CD14-positive monocyte (primary cell): Measurements from ENCODE around the gene SLC25A48. TPM values are rescaled to one million over a fixed set of nuclear protein-coding genes. Genes with fewer than 3 reads are reported as not detected.

Source experiments
- DNase-seq, 3 donors: peaks; one replicate each; pipeline ENCODE4 v3.0.0-alpha.2; 2011 to 2022
- H2AFZ ChIP-seq: 2 replicates; pipeline ENCODE4 v1.6.0; 2012; ENCODE audit warnings: mild to moderate bottlenecking, low read depth, low read length, inconsistent platforms; ENCODE audit not compliant: insufficient read depth, poor library complexity, severe bottlenecking
- H3K27ac ChIP-seq, 2 donors: 1 replicate in 1 of 2; 2 replicates in 1 of 2; pipeline ENCODE4 v1.5.1; 2012 to 2013; ENCODE audit warnings: low read length in 2 of 2, control low read depth in 1 of 2, inconsistent platforms in 1 of 2, low read depth in 1 of 2, mild to moderate bottlenecking in 1 of 2
- H3K27me3 ChIP-seq, 2 donors: one replicate each; pipeline versions ENCODE4 v1.6.0 to v1.6.1; 2011 to 2013; ENCODE audit warnings: low read length in 2 of 2; ENCODE audit not compliant: control insufficient read depth in 2 of 2, insufficient read depth in 2 of 2
- H3K36me3 ChIP-seq, 2 donors: replicated peaks in 1 of 2; 1 replicate in 1 of 2; 2 replicates in 1 of 2; pipeline versions ENCODE4 v1.5.1 to v1.6.1; 2012 to 2013; ENCODE audit warnings: low read length in 2 of 2, control low read depth in 1 of 2, inconsistent platforms in 1 of 2, mild to moderate bottlenecking in 1 of 2; ENCODE audit not compliant: insufficient read depth in 2 of 2, control insufficient read depth in 1 of 2
- H3K4me1 ChIP-seq, 2 donors: 1 replicate in 1 of 2; 2 replicates in 1 of 2; pipeline versions ENCODE4 v1.5.1 to v1.6.1; 2012 to 2013; ENCODE audit warnings: low read length in 2 of 2, control low read depth in 1 of 2, inconsistent platforms in 1 of 2, mild to moderate bottlenecking in 1 of 2, moderate library complexity in 1 of 2; ENCODE audit not compliant: insufficient read depth in 2 of 2, control insufficient read depth in 1 of 2
- H3K4me2 ChIP-seq: replicated peaks from 2 replicates; pipeline ENCODE3; 2012; ENCODE audit warnings: low read length, moderate library complexity, mild to moderate bottlenecking; ENCODE audit not compliant: poor library complexity, severe bottlenecking; ENCODE audit errors: extremely low read depth
- H3K4me3 ChIP-seq, 3 experiments: fragments of 200-600 bp in 1 of 3; sonication (generic) in 1 of 3; replicated peaks in 1 of 3; 1 replicate in 2 of 3; 2 replicates in 1 of 3; pipeline ENCODE4 v1.5.1; 2011 to 2013; ENCODE audit warnings: low read length in 3 of 3, mild to moderate bottlenecking in 3 of 3, control low read depth in 2 of 3, low read depth in 2 of 3, inconsistent platforms in 1 of 3, moderate library complexity in 1 of 3
- H3K79me2 ChIP-seq: 2 replicates; pipeline ENCODE4 v1.6.0; 2012; ENCODE audit warnings: mild to moderate bottlenecking, control low read depth, inconsistent platforms, low read length, moderate library complexity; ENCODE audit not compliant: insufficient read depth
- H3K9ac ChIP-seq: 2 replicates; pipeline ENCODE4 v1.6.0; 2017; ENCODE audit warnings: low read length, mild to moderate bottlenecking; ENCODE audit not compliant: insufficient read depth, poor library complexity, severe bottlenecking
- H3K9me3 ChIP-seq, 2 donors: replicated peaks in 1 of 2; 1 replicate in 1 of 2; 2 replicates in 1 of 2; pipeline versions ENCODE4 v1.5.1 to v1.6.1; 2012 to 2013; ENCODE audit warnings: low read length in 2 of 2, control low read depth in 1 of 2; ENCODE audit not compliant: control insufficient read depth in 1 of 2, insufficient read depth in 1 of 2
- H4K20me1 ChIP-seq: 2 replicates; pipeline ENCODE4 v1.6.0; 2012; ENCODE audit warnings: mild to moderate bottlenecking, low read length, control low read depth, moderate library complexity; ENCODE audit not compliant: insufficient read depth
- H3K27ac Mint-ChIP-seq, 7 donors: one replicate each; pipeline ENCODE4 v1.8.0; 2020; ENCODE audit warnings: mild to moderate bottlenecking in 7 of 7, mixed read lengths in 7 of 7, moderate library complexity in 6 of 7, inconsistent platforms in 2 of 7
- H3K27me3 Mint-ChIP-seq, 3 donors: one replicate each; pipeline ENCODE4 v1.8.0; 2021 to 2022; ENCODE audit warnings: low read depth in 3 of 3, mild to moderate bottlenecking in 3 of 3, mixed read lengths in 3 of 3, moderate library complexity in 3 of 3, inconsistent platforms in 1 of 3
- H3K36me3 Mint-ChIP-seq, 2 donors: one replicate each; pipeline ENCODE4 v1.8.0; 2020; ENCODE audit warnings: mixed read lengths in 2 of 2, inconsistent platforms in 1 of 2, mild to moderate bottlenecking in 1 of 2
- H3K4me1 Mint-ChIP-seq: one replicate; pipeline ENCODE4 v1.8.0; 2020; ENCODE audit warnings: mild to moderate bottlenecking, mixed read lengths
- H3K4me3 Mint-ChIP-seq, 2 donors: one replicate each; pipeline ENCODE4 v1.8.0; 2020; ENCODE audit warnings: mild to moderate bottlenecking in 2 of 2, mixed read lengths in 2 of 2, moderate library complexity in 1 of 2
- H3K9me3 Mint-ChIP-seq, 7 donors: one replicate each; pipeline ENCODE4 v1.8.0; 2020 to 2022; ENCODE audit warnings: mixed read lengths in 7 of 7, mild to moderate bottlenecking in 6 of 7, moderate library complexity in 6 of 7, inconsistent platforms in 2 of 7
- WGBS: methylation state at CpG from one replicate; pipeline ENCODE4 v1.1.5; 2013; ENCODE audit warnings: missing lambda C conversion rate; ENCODE audit not compliant: insufficient coverage; 5-methylcytosine and 5-hydroxymethylcytosine counted together
- intact Hi-C, 2 donors: fragments of 100-400 bp; cut with micrococcal nuclease; formaldehyde crosslinking; loops; one replicate each; pipeline versions ENCODE4 v1.15.0 to v1.15.1; 2023
- polyA plus RNA-seq, 3 donors: library from polyadenylated mRNA; depleted of rRNA in 1 of 3; unstranded in 2 of 3; stranded (reverse) in 1 of 3; fragments of 300-500 nt in 2 of 3; fragments of >200 nt in 1 of 3; fragmentation: Illumina TruSeq in 2 of 3; gene quantifications; 1 replicate in 2 of 3; 2 replicates in 1 of 3; pipeline ENCODE4 v1.2.3, GENCODE V29; 2012 to 2021
- TF ChIP-seq, protein P1 (sequence below): fragments of 200-600 bp; IDR thresholded peaks from one replicate; pipeline ENCODE4 v1.8.0; 2022; ENCODE audit warnings: antibody characterized with exemption, mild to moderate bottlenecking

The SLC25A48 gene
- polyA plus RNA-seq, 3 donors = not detected

DNA sequence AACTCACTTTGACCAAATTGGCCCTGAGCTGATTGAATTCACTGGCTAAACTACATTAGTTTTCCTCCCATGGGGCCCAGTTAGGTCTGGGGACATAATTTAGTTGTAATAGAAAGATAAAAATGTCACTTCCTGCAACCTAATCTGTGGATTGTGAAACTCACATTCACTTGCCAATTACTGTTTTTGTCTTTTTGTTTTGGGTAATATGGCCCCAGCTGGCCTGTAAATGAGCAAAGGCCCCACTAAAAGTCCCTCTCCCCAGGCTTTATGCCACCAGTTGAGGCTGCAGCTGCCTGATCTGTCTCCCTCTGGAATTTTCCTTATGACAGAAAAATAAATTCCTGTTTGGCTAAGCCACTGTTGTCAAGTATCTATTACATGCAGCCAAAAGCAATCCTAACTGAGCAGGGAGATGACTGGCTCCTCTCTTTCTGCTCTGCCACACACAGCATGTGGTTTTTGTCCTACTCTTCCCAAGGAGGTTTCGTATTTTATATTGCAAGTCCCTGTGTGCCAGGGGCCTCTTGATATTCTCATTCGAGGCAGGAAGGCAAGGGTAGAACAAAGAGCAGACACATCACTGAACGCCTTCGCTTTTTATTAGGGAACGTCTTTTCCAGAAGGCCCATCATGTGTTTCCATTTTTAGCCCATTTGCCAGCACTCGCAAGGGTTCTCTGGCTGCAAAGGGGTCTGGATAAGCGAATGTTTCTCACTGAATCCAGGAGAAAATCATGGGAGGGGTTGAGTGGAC, 24.1 kb upstream of the SLC25A48 start:
- Histone ChIP-seq H3K9ac (no peak overlapping the region), H3K4me3 (no peak overlapping the region), H3K79me2 (no peaks in the 10 kb centered on the region), H3K9me3 (no peaks in the 10 kb centered on the region), H3K36me3 (no peaks in the 10 kb centered on the region), H3K4me1 (no peaks in the 10 kb centered on the region), H4K20me1 (no peaks in the 10 kb centered on the region), H3K27ac (no peak overlapping the region), H2AFZ (no peak overlapping the region), H3K27me3 (no peaks in the 10 kb centered on the region), H3K4me2 (no peak overlapping the region)
- Mint-ChIP-seq H3K36me3 (no peaks in the 10 kb centered on the region), H3K27me3 (peaks cover 8 to 9% (median 9%) of the 10 kb centered on the region in 3 donors), H3K4me1 (no peaks in the 10 kb centered on the region), H3K9me3 (peaks cover 0 to 3% (median 0%) of the 10 kb centered on the region in 7 donors), H3K4me3 (no peak overlapping the region), H3K27ac (no peak overlapping the region)
- 94% methylated on average over 5 of the region's 7 CpGs for WGBS
- intact Hi-C loops = no loop called here
- DNase-seq = no peak
- TF ChIP-seq, protein P1, sequence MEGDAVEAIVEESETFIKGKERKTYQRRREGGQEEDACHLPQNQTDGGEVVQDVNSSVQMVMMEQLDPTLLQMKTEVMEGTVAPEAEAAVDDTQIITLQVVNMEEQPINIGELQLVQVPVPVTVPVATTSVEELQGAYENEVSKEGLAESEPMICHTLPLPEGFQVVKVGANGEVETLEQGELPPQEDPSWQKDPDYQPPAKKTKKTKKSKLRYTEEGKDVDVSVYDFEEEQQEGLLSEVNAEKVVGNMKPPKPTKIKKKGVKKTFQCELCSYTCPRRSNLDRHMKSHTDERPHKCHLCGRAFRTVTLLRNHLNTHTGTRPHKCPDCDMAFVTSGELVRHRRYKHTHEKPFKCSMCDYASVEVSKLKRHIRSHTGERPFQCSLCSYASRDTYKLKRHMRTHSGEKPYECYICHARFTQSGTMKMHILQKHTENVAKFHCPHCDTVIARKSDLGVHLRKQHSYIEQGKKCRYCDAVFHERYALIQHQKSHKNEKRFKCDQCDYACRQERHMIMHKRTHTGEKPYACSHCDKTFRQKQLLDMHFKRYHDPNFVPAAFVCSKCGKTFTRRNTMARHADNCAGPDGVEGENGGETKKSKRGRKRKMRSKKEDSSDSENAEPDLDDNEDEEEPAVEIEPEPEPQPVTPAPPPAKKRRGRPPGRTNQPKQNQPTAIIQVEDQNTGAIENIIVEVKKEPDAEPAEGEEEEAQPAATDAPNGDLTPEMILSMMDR = no peak

DNA sequence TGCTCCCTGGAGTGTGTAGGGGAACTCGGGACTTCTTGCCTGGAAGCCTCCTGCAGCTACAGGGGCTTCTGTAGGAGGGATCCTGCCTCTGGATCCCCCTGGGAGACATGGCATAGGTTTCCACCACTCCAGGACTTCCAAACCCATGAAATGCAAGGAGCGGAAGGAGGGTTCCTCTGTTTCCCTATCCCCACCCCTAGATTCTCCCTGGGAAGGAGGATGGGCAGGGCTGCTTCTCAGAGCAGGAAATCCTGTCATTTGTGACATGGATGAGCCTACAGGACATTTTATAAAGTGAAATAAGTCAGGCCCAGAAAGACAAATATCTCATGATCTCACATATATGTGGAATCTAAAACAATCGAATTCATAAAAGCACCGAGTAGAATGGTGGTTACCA, 23.5 kb upstream of the SLC25A48 start:
- Mint-ChIP-seq H3K9me3 (peaks cover 0 to 3% (median 0%) of the 10 kb centered on the region in 7 donors), H3K4me3 (no peak overlapping the region), H3K36me3 (no peaks in the 10 kb centered on the region), H3K27ac (no peak overlapping the region), H3K4me1 (no peaks in the 10 kb centered on the region), H3K27me3 (peaks cover 8 to 9% (median 9%) of the 10 kb centered on the region in 3 donors)
- H3K79me2 ChIP-seq = no peaks in the 10 kb centered on the region
- H3K36me3 ChIP-seq = no peaks in the 10 kb centered on the region
- H2AFZ ChIP-seq = no peak overlapping the region
- no peaks in the 10 kb centered on the region for H4K20me1 ChIP-seq
- WGBS = no CpG with 5 or more reads among the region's 4 CpGs
- no peak overlapping the region for H3K4me3 ChIP-seq
- no peak overlapping the region for H3K9ac ChIP-seq
- DNase-seq = no peak
- no peak overlapping the region for H3K27ac ChIP-seq
- H3K4me2 ChIP-seq = no peak overlapping the region
- H3K4me1 ChIP-seq = no peaks in the 10 kb centered on the region
- H3K27me3 ChIP-seq = no peaks in the 10 kb centered on the region
- TF ChIP-seq, protein P1 = no peak
- H3K9me3 ChIP-seq = no peaks in the 10 kb centered on the region
- intact Hi-C loops = no loop called here
